Activated CD4-positive, alpha-beta T cell treated with anti-CD3 and anti-CD28 coated beads, Interleukin-2, amount 50 U/mL, for 48 hours (primary cell): Measurements from ENCODE around the gene MACC1.
"Not testable (repeated sequence)": the region's sequence is repeated elsewhere in the genome, so short reads cannot be mapped to it uniquely, and the experiment has no call there.

Experiments used
- DNase-seq, 2 experiments: peaks; one replicate each; pipeline ENCODE4 v3.0.0-alpha.2; 2020

MACC1 gene

GRCh38 chr7:20229081-20229480 lies 11.9 kb upstream of the MACC1 start:
- DNase-seq = no peak

DNA sequence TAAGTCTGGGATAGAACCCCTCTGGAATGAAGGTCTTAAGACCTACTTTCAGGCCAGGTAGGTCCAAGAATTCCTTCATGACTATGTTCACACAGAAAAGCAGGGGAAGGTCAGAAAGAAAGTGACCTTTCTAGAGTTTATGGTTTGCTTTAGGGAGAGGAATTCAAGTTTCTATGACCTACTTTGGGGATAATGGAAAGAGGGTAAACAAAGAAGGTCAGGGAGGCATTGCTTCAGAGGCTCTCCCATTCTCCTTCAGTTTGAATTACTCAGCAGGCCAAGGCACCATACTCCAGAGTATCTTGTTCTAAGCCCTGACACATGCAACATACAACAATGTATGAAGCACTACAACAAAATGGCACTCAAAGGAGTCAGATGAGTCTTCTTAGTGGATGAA lies 11.5 kb upstream of the MACC1 start:
- DNase-seq = no peak

GRCh38 chr7:20227291-20227795 lies 10.2 kb upstream of the MACC1 start:
- DNase-seq = no peak

GRCh38 chr7:20226860-20227259 lies 9.7 kb upstream of the MACC1 start:
- DNase-seq = no peak

DNA sequence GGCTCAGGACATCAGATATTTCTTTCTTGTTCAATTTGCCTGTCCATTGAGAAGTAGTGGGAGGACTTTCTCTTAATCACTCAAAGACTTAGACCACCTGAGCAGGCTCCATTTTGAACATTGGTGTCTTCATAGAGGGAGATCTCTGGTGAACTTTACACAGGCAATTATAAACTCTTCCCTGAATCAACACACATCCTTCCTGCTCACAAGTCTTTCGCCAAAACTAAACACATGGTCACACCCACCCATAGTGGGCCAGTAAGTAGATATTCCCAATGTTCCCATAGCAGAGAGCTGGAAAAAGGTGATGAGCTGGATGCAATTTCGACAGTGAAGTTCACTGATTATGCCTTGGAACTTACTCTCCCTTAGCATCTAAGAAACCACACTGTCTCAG lies 8.2 kb upstream of the MACC1 start:
- no peak for DNase-seq

GRCh38 chr7:20224025-20224424 lies 6.8 kb upstream of the MACC1 start:
- no peak for DNase-seq

- no peak for DNase-seq
These were observed 6.2 kb upstream of the MACC1 start for GRCh38 chr7:20223356-20223755.

DNA sequence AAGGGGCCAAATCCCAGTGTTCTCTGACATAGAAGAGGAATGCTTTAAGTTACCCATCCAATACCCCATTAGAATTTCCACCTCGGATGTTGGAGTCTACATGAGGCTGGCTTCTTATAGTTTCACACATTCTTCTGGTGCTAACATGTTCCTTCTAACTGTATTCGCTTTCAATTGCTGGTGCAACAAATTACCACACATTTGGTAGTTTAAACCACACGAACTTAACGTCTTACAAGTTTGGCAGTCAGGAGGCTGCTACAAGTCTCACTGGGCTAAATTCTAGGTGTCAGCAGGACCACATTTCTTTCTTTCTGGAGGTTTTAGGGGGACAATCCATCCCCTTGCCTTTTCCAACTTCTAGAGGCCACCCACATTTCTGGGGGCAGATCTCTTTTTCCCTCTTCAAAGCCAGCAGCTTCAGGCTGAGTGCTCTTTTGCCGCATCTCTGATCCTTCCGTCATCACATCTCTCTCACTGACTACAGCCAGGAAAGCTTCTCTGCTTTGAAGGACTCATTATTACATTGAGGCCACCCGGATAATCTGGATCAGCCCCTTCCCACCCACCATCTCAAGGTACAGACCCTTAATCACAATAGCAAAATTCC lies 5.1 kb upstream of the MACC1 start:
- DNase-seq = no peak

DNA sequence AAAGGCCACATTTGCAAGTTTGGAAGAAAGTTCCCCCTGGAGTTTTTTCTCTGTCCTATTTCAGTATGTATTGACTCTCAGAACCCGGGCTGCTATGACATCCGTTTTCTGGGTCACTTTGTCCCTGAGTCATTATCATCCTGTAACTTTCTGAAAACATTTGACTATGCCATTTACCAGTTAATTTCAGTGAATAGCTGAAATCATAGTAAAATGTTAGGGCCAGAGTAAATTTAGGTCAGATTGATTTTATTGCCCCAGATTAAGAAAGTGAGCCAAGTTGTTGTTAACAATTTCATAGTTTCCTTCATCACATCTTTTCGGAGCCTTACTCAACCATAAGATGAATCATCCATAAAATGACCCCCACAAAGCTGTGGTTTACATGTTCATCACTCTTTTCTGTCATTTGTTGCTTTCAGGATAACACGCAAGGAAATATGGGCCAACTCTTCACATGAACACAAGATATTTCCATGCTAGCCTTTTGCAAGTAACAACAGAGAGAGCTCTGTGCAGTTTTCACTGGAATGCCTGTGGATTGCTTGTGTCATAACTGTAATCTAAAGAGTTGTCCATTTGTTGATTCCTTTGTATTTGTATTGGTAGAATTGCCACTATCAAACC lies 3.9 kb upstream of the MACC1 start:
- DNase-seq = no peak

GRCh38 chr7:20220293-20220761 lies 3.1 kb upstream of the MACC1 start:
- DNase-seq = no peak

GRCh38 chr7:20219446-20220292 lies 2.5 kb upstream of the MACC1 start:
- no peak for DNase-seq

GRCh38 chr7:20219062-20219445 lies 1.9 kb upstream of the MACC1 start:
- no peak for DNase-seq

DNA sequence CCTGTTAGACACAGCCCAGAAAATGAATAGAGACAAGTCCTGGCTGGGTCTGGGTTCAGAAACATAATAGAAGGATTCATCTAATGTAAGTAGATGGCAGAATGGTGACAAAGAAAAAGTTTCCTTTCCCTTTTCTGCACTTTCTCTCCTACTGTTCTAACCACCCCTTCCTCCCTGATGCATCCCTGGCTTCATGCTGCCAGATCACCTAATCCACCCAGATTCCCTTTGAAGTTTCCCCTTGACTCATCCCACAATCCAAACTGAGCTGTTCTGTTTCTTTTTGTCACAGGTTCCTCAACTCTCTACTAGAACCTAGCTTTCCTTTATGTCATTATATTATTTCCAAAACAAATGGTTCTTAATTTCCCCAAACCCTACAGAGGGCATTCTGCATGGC lies 1.1 kb upstream of the MACC1 start:
- no peak for DNase-seq

GRCh38 chr7:20216406-20217036 lies 663 bp downstream of the MACC1 start:
- DNase-seq = no peak

- DNase-seq = no peak
These were observed 2.1 kb downstream of the MACC1 start for GRCh38 chr7:20214921-20215669.

DNA sequence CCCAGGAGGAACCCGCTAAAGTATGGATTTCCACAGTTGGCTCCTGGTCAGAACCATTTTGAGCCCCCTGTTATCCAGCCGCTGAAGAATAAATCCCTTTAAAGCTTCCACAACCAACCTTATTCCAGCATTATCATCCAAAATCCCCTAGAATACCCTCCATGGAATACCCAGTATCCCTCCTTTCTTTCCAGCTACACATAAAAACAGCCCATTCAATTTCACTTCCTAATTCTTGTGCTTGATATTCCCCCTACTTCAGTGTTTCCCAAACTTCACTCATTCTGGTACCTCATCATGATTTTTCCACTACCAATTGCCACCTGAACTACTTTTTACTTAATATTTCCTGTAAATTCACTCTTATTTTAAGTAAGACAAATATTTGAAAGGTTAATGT lies 3.1 kb downstream of the MACC1 start:
- DNase-seq = no peak

DNA sequence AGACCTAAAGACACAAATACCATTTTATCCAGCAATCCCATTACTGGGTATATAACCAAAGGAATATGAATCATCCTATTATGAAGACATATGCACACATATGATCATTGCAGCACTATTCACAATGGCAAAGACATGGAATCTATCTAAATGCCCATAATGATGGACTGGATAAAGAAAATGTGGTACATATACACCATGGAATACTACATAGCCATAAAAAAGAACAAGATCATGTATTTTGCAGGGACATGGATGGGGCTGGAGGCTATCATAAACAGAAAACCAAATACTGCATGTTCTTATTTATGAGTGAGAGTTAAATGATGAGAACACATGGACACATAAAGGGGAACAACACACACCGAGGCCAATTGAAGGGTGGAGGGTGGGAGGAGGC lies 3.8 kb downstream of the MACC1 start:
- no peak for DNase-seq

DNA sequence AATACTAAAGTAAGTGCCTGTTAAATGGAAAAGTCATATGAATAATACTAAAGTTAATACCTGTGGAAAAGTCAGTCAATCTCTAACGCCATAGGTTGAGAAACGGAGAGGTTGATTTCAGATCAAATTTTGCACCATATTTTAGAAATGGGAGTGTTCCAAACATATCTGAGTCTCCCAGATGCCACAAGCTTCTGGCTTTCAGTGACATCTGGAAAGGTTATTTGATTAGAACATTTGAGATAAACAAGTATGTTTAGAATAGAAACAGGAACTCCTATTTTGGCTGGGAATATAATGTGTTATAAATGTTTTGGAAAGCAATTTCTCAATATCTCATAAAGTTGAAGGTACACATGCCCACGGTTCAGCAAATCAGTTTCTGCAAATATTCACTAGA lies 5.8 kb downstream of the MACC1 start:
- DNase-seq = no peak

GRCh38 chr7:20208651-20209307 lies 8.4 kb downstream of the MACC1 start:
- DNase-seq = no peak

- DNase-seq = not testable (repeated sequence)
These were observed 9.4 kb downstream of the MACC1 start for GRCh38 chr7:20207811-20208210.

DNA sequence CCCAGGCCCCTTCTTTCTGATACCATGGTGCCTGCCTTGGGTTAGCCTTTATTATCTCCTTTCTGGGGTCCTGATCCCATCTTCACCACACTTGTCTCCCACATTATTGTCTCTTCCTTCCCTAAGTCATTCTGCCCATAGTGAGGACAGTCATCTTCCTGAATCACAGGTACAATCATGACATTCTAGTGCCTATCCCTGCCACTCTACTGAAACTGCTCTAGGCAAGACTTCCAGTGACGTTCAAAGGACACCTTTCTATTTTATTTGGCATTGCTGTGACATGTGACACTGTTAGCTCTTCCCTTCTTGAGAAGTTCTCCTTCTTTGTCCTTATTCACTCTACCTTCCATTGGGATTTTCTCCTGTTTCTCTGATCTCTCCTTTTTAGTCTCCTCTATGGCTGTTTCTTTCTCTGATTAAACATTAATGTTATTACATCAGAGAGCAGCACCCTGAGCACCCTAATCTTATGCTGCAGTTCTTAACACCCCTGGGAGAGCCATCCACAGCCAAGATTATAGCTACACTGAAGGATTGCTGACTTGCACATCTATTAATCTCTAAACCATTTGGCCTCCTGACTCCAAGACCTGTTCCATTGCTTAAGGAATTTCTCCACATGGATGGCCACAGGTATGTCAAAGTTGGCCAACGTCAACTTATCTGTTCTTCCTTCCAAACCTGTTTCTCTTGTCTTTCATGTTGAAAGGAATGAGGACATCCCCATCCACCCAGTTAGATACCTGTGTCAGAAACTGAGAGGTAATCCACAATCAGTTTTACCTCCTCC lies 10.9 kb downstream of the MACC1 start:
- no peak for DNase-seq
